GM23338 (cell line): ENCODE data around the gene DLX4. TPM values are rescaled to one million over a fixed set of nuclear protein-coding genes. Genes with fewer than 3 reads are reported as not detected.

ENCODE experiments used
- ATAC-seq: fragments of 200-7000 bp; cut with Tn5 transposase; 3 replicates; pipeline ENCODE4 v1.9.1; 2020
- DNase-seq: peaks from one replicate; pipeline ENCODE4 v3.0.0-alpha.2; 2015; ENCODE audit warnings: low spot score
- H2AFZ ChIP-seq: fragments of 200-600 bp; sonication (generic); 2 replicates; pipeline ENCODE4 v1.8.0; 2016; ENCODE audit warnings: antibody characterized with exemption, mild to moderate bottlenecking, moderate library complexity
- H3F3A ChIP-seq: fragments of 200-600 bp; sonication (generic); replicated peaks from 2 replicates; pipeline ENCODE4 v1.8.0; 2017; ENCODE audit warnings: antibody characterized with exemption, mixed run types, low read depth
- H3K27ac ChIP-seq: fragments of 200-600 bp; sonication (generic); 2 replicates; pipeline ENCODE4 v1.6.1; 2016; ENCODE audit warnings: low read depth
- H3K27me3 ChIP-seq: fragments of 200-600 bp; sonication (generic); 2 replicates; pipeline ENCODE4 v1.8.0; 2016; ENCODE audit warnings: mild to moderate bottlenecking, mixed run types, moderate library complexity; ENCODE audit not compliant: insufficient read depth
- H3K36me3 ChIP-seq: fragments of 200-600 bp; sonication (generic); 2 replicates; pipeline ENCODE4 v1.8.0; 2016; ENCODE audit warnings: mild to moderate bottlenecking; ENCODE audit not compliant: insufficient read depth
- H3K4me1 ChIP-seq: fragments of 200-600 bp; sonication (generic); 2 replicates; pipeline ENCODE4 v1.8.0; 2016; ENCODE audit warnings: mild to moderate bottlenecking, moderate library complexity; ENCODE audit not compliant: insufficient read depth
- H3K4me2 ChIP-seq: fragments of 200-600 bp; sonication (generic); 2 replicates; pipeline ENCODE4 v1.7.1; 2017; ENCODE audit warnings: mixed run types
- H3K4me3 ChIP-seq: fragments of 200-600 bp; sonication (generic); 2 replicates; pipeline ENCODE4 v1.6.1; 2016; ENCODE audit warnings: mixed run types
- H3K79me2 ChIP-seq: fragments of 200-600 bp; sonication (generic); replicated peaks from 2 replicates; pipeline ENCODE4 v1.8.0; 2017; ENCODE audit warnings: mild to moderate bottlenecking; ENCODE audit not compliant: insufficient read depth
- H3K9me2 ChIP-seq: fragments of 200-600 bp; sonication (generic); 2 replicates; pipeline ENCODE4 v1.8.0; 2017; ENCODE audit not compliant: insufficient read depth
- H4K20me1 ChIP-seq: fragments of 200-600 bp; sonication (generic); replicated peaks from 2 replicates; pipeline ENCODE4 v1.8.0; 2017; ENCODE audit warnings: mild to moderate bottlenecking; ENCODE audit not compliant: insufficient read depth
- H3K27ac Mint-ChIP-seq: 2 replicates; pipeline ENCODE4 v1.8.0; 2020; ENCODE audit warnings: inconsistent platforms, mild to moderate bottlenecking, moderate library complexity, mixed read lengths
- H3K27me3 Mint-ChIP-seq: 3 replicates; pipeline ENCODE4 v1.8.0; 2022; ENCODE audit warnings: low read depth, mild to moderate bottlenecking, moderate library complexity, mixed read lengths, inconsistent platforms; ENCODE audit not compliant: insufficient read depth, poor library complexity
- H3K36me3 Mint-ChIP-seq: 3 replicates; pipeline ENCODE4 v1.8.0; 2021; ENCODE audit warnings: low read depth, mild to moderate bottlenecking, inconsistent platforms, moderate library complexity, mixed read lengths
- H3K4me1 Mint-ChIP-seq: 3 replicates; pipeline ENCODE4 v1.8.0; 2020; ENCODE audit warnings: mild to moderate bottlenecking, inconsistent platforms, mixed read lengths
- H3K4me3 Mint-ChIP-seq: 3 replicates; pipeline ENCODE4 v1.8.0; 2021; ENCODE audit warnings: moderate library complexity, mild to moderate bottlenecking, inconsistent platforms, mixed read lengths
- H3K9me3 Mint-ChIP-seq: 3 replicates; pipeline ENCODE4 v1.8.0; 2020; ENCODE audit warnings: moderate library complexity, mild to moderate bottlenecking, inconsistent platforms, mixed read lengths
- EZH2phosphoT487 ChIP-seq: fragments of 200-600 bp; sonication (generic); IDR thresholded peaks from one replicate; pipeline ENCODE4 v1.8.1; 2018; ENCODE audit warnings: antibody characterized with exemption; ENCODE audit not compliant: unreplicated experiment
- JUNB ChIP-seq: IDR thresholded peaks from one replicate; pipeline ENCODE4 v1.6.1; 2016; ENCODE audit warnings: antibody characterized with exemption; ENCODE audit not compliant: unreplicated experiment
- NANOG ChIP-seq: IDR thresholded peaks from 2 replicates; pipeline ENCODE4 v1.6.1; 2016; ENCODE audit warnings: antibody characterized with exemption, borderline replicate concordance
- POLR2AphosphoS5 ChIP-seq: IDR thresholded peaks from 2 replicates; pipeline ENCODE4 v1.6.1; 2016; ENCODE audit warnings: antibody characterized with exemption, low read depth
- REST ChIP-seq: IDR thresholded peaks from one replicate; pipeline ENCODE4 v1.6.1; 2018; ENCODE audit warnings: antibody characterized with exemption; ENCODE audit not compliant: unreplicated experiment
- STAT1 ChIP-seq: IDR thresholded peaks from one replicate; pipeline ENCODE4 v1.6.1; 2016; ENCODE audit warnings: antibody characterized with exemption; ENCODE audit not compliant: unreplicated experiment
- ZNF331 ChIP-seq: fragments of 250-450 bp; sonication (Bioruptor Pico); IDR thresholded peaks from 2 replicates; pipeline ENCODE4 v1.5.0; 2020; ENCODE audit warnings: low read depth, mild to moderate bottlenecking, moderate library complexity
- polyA plus RNA-seq: library from polyadenylated mRNA; unstranded; fragments of >200 nt; fragmentation: Nextera tagmentation; extraction: Ambion mirVana; gene quantifications from 2 replicates; pipeline ENCODE4 v1.2.1, GENCODE V29; 2016
- total RNA-seq: library from RNA; depleted of rRNA; stranded (reverse); fragments of >200 nt; shearing (Covaris generic); gene quantifications from 2 replicates; pipeline ENCODE4 v1.2.3, GENCODE V29; 2014
- TF ChIP-seq, protein P1 (sequence below), 2 experiments: fragments of 200-600 bp in 1 of 2; sonication (generic) in 1 of 2; conservative IDR thresholded peaks; 2 replicates each; pipeline versions ENCODE4 v1.5.1 to v1.6.1; 2016 to 2017; ENCODE audit warnings: antibody characterized with exemption in 2 of 2, low read depth in 2 of 2, mild to moderate bottlenecking in 2 of 2, moderate library complexity in 1 of 2
- TF ChIP-seq, protein P2 (sequence below): IDR thresholded peaks from 2 replicates; pipeline ENCODE4 v1.6.1; 2016; ENCODE audit warnings: antibody characterized with exemption

DLX4 gene
- total and polyA plus RNA-seq, 2 experiments from 2014 or later: 0.10 to 0.79 TPM

DNA sequence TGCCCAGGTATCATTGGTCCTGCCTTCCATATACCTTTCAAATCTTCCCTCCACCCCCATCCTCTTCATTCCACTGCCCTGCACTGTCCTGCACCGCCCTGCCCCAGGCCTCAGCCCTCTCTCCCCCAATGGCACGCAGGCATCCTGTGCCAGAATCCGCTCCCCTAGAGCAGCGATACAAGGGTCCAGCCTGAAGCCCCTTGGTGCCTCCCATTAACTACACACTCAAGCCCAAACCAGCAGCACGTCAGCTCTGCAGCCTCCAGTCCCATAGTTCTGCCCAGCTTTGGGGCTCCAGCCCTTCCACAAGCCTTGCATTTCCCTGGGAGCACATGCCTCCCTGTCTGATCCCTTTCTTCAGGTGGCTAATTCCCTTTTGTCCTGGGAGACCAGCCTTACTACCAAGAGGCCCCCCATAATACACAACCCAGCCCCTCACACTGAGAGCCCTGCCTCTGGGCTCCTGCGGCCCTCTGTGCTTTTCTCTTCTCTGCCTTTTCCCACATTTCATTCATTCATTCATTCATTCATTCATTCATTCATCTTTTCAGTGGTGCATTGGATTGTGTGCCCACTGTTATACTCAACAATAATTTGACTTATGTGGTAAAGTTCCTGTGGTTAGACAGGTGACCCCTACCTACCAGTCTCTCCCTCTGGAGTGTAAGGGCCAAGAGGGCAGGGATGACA lies 52.8 kb downstream of the DLX4 start (continued):
- TF ChIP-seq, protein P1, sequence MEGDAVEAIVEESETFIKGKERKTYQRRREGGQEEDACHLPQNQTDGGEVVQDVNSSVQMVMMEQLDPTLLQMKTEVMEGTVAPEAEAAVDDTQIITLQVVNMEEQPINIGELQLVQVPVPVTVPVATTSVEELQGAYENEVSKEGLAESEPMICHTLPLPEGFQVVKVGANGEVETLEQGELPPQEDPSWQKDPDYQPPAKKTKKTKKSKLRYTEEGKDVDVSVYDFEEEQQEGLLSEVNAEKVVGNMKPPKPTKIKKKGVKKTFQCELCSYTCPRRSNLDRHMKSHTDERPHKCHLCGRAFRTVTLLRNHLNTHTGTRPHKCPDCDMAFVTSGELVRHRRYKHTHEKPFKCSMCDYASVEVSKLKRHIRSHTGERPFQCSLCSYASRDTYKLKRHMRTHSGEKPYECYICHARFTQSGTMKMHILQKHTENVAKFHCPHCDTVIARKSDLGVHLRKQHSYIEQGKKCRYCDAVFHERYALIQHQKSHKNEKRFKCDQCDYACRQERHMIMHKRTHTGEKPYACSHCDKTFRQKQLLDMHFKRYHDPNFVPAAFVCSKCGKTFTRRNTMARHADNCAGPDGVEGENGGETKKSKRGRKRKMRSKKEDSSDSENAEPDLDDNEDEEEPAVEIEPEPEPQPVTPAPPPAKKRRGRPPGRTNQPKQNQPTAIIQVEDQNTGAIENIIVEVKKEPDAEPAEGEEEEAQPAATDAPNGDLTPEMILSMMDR (conservative IDR thresholded peaks at IDR 0.05; ENCODE audit: low read depth in 2 of 2): no peak
- no peak for TF ChIP-seq EZH2phosphoT487
- no peak for TF ChIP-seq ZNF331 (CRISPR knock-in tag)
- TF ChIP-seq NANOG: no peak

DNA sequence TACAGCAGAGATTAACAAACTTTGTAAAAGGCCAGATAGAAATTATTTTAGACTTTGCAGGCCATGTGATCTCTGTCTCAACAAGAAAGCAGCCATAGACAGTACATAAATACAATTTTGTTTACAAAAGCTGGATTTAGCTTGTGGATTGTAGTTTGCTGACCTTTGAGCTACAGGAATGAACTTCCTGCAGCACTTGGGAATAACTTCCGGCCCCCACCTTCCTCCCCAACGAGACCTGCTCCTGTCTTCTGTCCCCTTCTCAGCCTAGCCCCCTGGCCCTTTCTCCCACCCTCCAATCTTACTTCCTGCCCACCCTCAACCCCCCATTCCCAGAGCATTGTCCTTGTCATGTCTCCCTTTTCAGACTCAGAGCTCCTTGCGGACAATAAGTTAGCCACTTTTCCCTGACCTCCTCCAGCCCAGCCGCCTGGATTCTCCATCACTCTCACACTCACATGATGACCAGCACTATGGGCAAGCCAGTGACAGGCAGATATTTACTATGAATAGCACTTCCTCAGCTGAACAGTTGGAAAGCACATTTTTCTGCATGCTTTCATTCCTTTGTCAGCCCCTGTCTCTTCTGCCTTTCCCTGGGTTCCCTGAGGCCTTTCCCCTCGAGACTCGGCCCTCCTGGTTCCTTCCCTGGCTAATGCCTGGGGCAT lies 53.6 kb downstream of the DLX4 start:
- DNase-seq: no peak
- Mint-ChIP-seq H3K4me3 (no peak overlapping the region), H3K27me3 (peaks cover 11% of the 10 kb centered on the region), H3K27ac (no peak overlapping the region), H3K4me1 (peaks cover 7% of the 10 kb centered on the region), H3K9me3 (no peaks in the 10 kb centered on the region), H3K36me3 (no peaks in the 10 kb centered on the region)
- peaks cover 3% of the 10 kb centered on the region; the same call in 1 of the 2 replicates for H3K9me2 ChIP-seq
- no peak overlapping the region for H3K4me3 ChIP-seq
- ATAC-seq: no peak
- H3K4me1 ChIP-seq: peaks cover 6% of the 10 kb centered on the region; the same call in 1 of the 2 replicates
- peaks cover 17% of the 10 kb centered on the region for H3F3A ChIP-seq
- no peak overlapping the region for H3K4me2 ChIP-seq
- H3K27me3 ChIP-seq: no peaks in the 10 kb centered on the region
- no peak overlapping the region for H3K27ac ChIP-seq
- H3K79me2 ChIP-seq: no peaks in the 10 kb centered on the region
- H3K36me3 ChIP-seq: no peaks in the 10 kb centered on the region
- H4K20me1 ChIP-seq: no peaks in the 10 kb centered on the region
- H2AFZ ChIP-seq: no peak overlapping the region
- TF ChIP-seq REST (no peak), STAT1 (no peak), ZNF331 (CRISPR knock-in tag) (no peak), POLR2AphosphoS5 (no peak), JUNB (no peak)
- TF ChIP-seq, protein P2, sequence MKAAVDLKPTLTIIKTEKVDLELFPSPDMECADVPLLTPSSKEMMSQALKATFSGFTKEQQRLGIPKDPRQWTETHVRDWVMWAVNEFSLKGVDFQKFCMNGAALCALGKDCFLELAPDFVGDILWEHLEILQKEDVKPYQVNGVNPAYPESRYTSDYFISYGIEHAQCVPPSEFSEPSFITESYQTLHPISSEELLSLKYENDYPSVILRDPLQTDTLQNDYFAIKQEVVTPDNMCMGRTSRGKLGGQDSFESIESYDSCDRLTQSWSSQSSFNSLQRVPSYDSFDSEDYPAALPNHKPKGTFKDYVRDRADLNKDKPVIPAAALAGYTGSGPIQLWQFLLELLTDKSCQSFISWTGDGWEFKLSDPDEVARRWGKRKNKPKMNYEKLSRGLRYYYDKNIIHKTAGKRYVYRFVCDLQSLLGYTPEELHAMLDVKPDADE: no peak
- TF ChIP-seq, protein P1 (conservative IDR thresholded peaks at IDR 0.05; ENCODE audit: low read depth in 2 of 2): no peak
